ENCODE results near the gene IMPDH2. TPM values are rescaled to one million over a fixed set of nuclear protein-coding genes. Genes with fewer than 3 reads are reported as not detected.

IMPDH2 gene
- polyA plus RNA-seq, 3 donors = 20.8 to 67.3 (median 21.0) TPM

- TF ChIP-seq CTCF (IDR thresholded peaks at IDR 0.05) = no peak
- Histone ChIP-seq H3K79me2 (ENCODE audit: insufficient read depth, low read length) (peaks cover 48% of the 10 kb centered on the region), H3K4me3 (replicated peaks in 1 of 3; ENCODE audit: low read depth in 2 of 3, low read length in 3 of 3) (peak within 1 kb of the TSS; percentile 79 to 90 (median 84)), H3K9me3 (replicated peaks in 1 of 2; ENCODE audit: control insufficient read depth in 1 of 2, insufficient read depth in 1 of 2, low read length in 2 of 2) (no peaks in the 10 kb centered on the region), H3K9ac (ENCODE audit: insufficient read depth, low read length, poor library complexity, severe bottlenecking) (peak within 1 kb of the TSS; percentile 81), H3K4me2 (replicated peaks; ENCODE audit: extremely low read depth, low read length, poor library complexity, severe bottlenecking) (peak within 1 kb of the TSS; percentile 94), H3K4me1 (ENCODE audit: control insufficient read depth in 1 of 2, insufficient read depth in 2 of 2, low read length in 2 of 2) (peaks cover 39 to 47% of the 10 kb centered on the region in 2 donors), H3K27ac (ENCODE audit: low read depth in 1 of 2, low read length in 2 of 2) (peak within 1 kb of the TSS; percentile 85 to 98), H3K27me3 (ENCODE audit: control insufficient read depth in 2 of 2, insufficient read depth in 2 of 2, low read length in 2 of 2) (no peaks in the 10 kb centered on the region), H4K20me1 (ENCODE audit: insufficient read depth, low read length) (peaks cover 27% of the 10 kb centered on the region), H3K36me3 (replicated peaks in 1 of 2; ENCODE audit: control insufficient read depth in 1 of 2, insufficient read depth in 2 of 2, low read length in 2 of 2) (peaks cover 26 to 39% of the 10 kb centered on the region in 2 donors), H2AFZ (ENCODE audit: insufficient read depth, low read depth, low read length, poor library complexity, severe bottlenecking) (peak within 1 kb of the TSS; percentile 89)
- peak within 1 kb of the TSS; percentile 84 to 99 (median 92) for H3K27ac Mint-ChIP-seq
- peaks cover 30% of the 10 kb centered on the region for H3K4me1 Mint-ChIP-seq
- WGBS (ENCODE audit: insufficient coverage) = under 1% methylated on average over 85 of the region's 85 CpGs
- intact Hi-C loops (cut with micrococcal nuclease) = no loop called here
- no peaks in the 10 kb centered on the region for H3K9me3 Mint-ChIP-seq
- H3K36me3 Mint-ChIP-seq = peaks cover 23 to 34% of the 10 kb centered on the region in 2 donors
- H3K4me3 Mint-ChIP-seq = peak within 1 kb of the TSS; percentile 79 to 87
- peak; percentile 39 to 63 (median 54) for DNase-seq
- H3K27me3 Mint-ChIP-seq (ENCODE audit: low read depth in 3 of 3) = peaks cover 0 to 2% (median 0%) of the 10 kb centered on the region in 3 donors
These were observed 11.1 kb downstream of the IMPDH2 start, which contains the start of gene DALRD3 for GRCh38 chr3:49017971-49018706. TSS of gene DALRD3 (minus strand) at chr3:49018580. CDS start at chr3:49018564, 16 bp downstream.

- H3K4me3 ChIP-seq (replicated peaks in 1 of 3; ENCODE audit: low read depth in 2 of 3, low read length in 3 of 3) = peak overlapping the region; percentile 79 to 90 (median 84)
- H3K4me3 Mint-ChIP-seq = peak overlapping the region; percentile 79 to 85
- H3K27me3 Mint-ChIP-seq (ENCODE audit: low read depth in 3 of 3) = peaks cover 0 to 2% (median 0%) of the 10 kb centered on the region in 3 donors
- peaks cover 48% of the 10 kb centered on the region for H3K79me2 ChIP-seq (ENCODE audit: insufficient read depth, low read length)
- peak overlapping the region; percentile 89 for H2AFZ ChIP-seq (ENCODE audit: insufficient read depth, low read depth, low read length, poor library complexity, severe bottlenecking)
- peaks cover 21 to 39% of the 10 kb centered on the region in 2 donors for H3K36me3 Mint-ChIP-seq
- H3K9me3 Mint-ChIP-seq = no peaks in the 10 kb centered on the region
- peaks cover 32 to 40% of the 10 kb centered on the region in 2 donors for H3K4me1 ChIP-seq (ENCODE audit: control insufficient read depth in 1 of 2, insufficient read depth in 2 of 2, low read length in 2 of 2)
- DNase-seq = no peak
- intact Hi-C loops (cut with micrococcal nuclease) = no loop called here
- 4% methylated on average over 21 of the region's 23 CpGs for WGBS (ENCODE audit: insufficient coverage)
- no peaks in the 10 kb centered on the region for H3K27me3 ChIP-seq (ENCODE audit: control insufficient read depth in 2 of 2, insufficient read depth in 2 of 2, low read length in 2 of 2)
- H3K9ac ChIP-seq (ENCODE audit: insufficient read depth, low read length, poor library complexity, severe bottlenecking) = peak overlapping the region; percentile 81
- no peaks in the 10 kb centered on the region for H3K9me3 ChIP-seq (replicated peaks in 1 of 2; ENCODE audit: control insufficient read depth in 1 of 2, insufficient read depth in 1 of 2, low read length in 2 of 2)
- H3K36me3 ChIP-seq (replicated peaks in 1 of 2; ENCODE audit: control insufficient read depth in 1 of 2, insufficient read depth in 2 of 2, low read length in 2 of 2) = peaks cover 31 to 43% of the 10 kb centered on the region in 2 donors
- H3K4me2 ChIP-seq (replicated peaks; ENCODE audit: extremely low read depth, low read length, poor library complexity, severe bottlenecking) = peak overlapping the region; percentile 94
- H3K4me1 Mint-ChIP-seq = peaks cover 23% of the 10 kb centered on the region
- H4K20me1 ChIP-seq (ENCODE audit: insufficient read depth, low read length) = peaks cover 34% of the 10 kb centered on the region
- H3K27ac ChIP-seq (ENCODE audit: low read depth in 1 of 2, low read length in 2 of 2) = peak overlapping the region in 1 of 2 donors; percentile 85
- TF ChIP-seq CTCF (IDR thresholded peaks at IDR 0.05) = no peak
- peak overlapping the region in 5 of 7 donors; percentile 33 to 80 (median 63) for H3K27ac Mint-ChIP-seq
These were observed 11.8 kb downstream of the IMPDH2 start for GRCh38 chr3:49017229-49017970.

All from CD14-positive monocyte (primary cell).